HepG2 (cell line): ENCODE data around the gene PET100. TPM values are rescaled to one million over a fixed set of nuclear protein-coding genes. Genes with fewer than 3 reads are reported as not detected.

Experiments
- ATAC-seq: fragments of 200-7000 bp; cut with Tn5 transposase; 3 replicates; pipeline ENCODE4 v1.9.1; 2020; ENCODE audit warnings: mild to moderate bottlenecking, moderate library complexity
- BruUV-seq: library from RNA; stranded (reverse); fragments of 400-500 nt; replicated peaks from 2 replicates; lab custom pipeline; 2021; lab: Mats Ljungman, UMichigan
- CTCF ChIA-PET: fragments of 300-600 bp; formaldehyde crosslinking; extraction: SDS; loops from one replicate; lab custom pipeline; 2021; ENCODE audit warnings: low total read pairs, inconsistent platforms, low intra/inter-chr PET ratio; lab: Yijun Ruan, JAX
- POLR2A ChIA-PET: fragments of 350-600 bp; sonication (Branson Sonifier 250); formaldehyde crosslinking; loops from one replicate; lab custom pipeline; 2020; ENCODE audit warnings: antibody characterized with exemption, inconsistent platforms; lab: Yijun Ruan, JAX
- DNase-seq: peaks from one replicate; pipeline ENCODE4 v3.0.0-alpha.2; 2015; ENCODE audit warnings: low spot score
- FAIRE-seq: peaks from 3 replicates; lab custom pipeline; 2011; peaks lifted over from hg19 to GRCh38; lab: Jason Lieb, UNC
- H2AFZ ChIP-seq: one replicate; pipeline ENCODE4 v1.6.1; 2011; ENCODE audit warnings: low read length, inconsistent platforms
- H3K27ac ChIP-seq: fragments of 300-600 bp; 3 replicates; pipeline ENCODE4 v1.8.0; 2011; ENCODE audit warnings: mixed run types, mild to moderate bottlenecking, mixed read lengths, low read length, inconsistent platforms; ENCODE audit not compliant: insufficient read depth; ENCODE audit errors: extremely low read length
- H3K27me3 ChIP-seq, 2 experiments: fragments of 200-600 bp in 1 of 2; 2 replicates in 1 of 2; 3 replicates in 1 of 2; pipeline versions ENCODE4 v1.6.0 to v1.8.0; 2011; ENCODE audit warnings: low read length in 2 of 2, mild to moderate bottlenecking in 2 of 2, moderate library complexity in 2 of 2, inconsistent platforms in 1 of 2; ENCODE audit not compliant: insufficient read depth in 2 of 2, control insufficient read depth in 1 of 2
- H3K36me3 ChIP-seq, 2 experiments: fragments of 200-600 bp in 1 of 2; replicated peaks in 1 of 2; 2 replicates in 1 of 2; 3 replicates in 1 of 2; pipeline versions ENCODE4 v1.5.1 to v1.8.0; 2011; ENCODE audit warnings: low read length in 2 of 2, inconsistent platforms in 1 of 2; ENCODE audit not compliant: insufficient read depth in 2 of 2, control insufficient read depth in 1 of 2
- H3K4me1 ChIP-seq: 2 replicates; pipeline ENCODE4 v1.5.1; 2012; ENCODE audit warnings: low read length, inconsistent platforms; ENCODE audit not compliant: insufficient read depth
- H3K4me2 ChIP-seq: 2 replicates; pipeline ENCODE4 v1.6.0; 2011; ENCODE audit warnings: low read depth, low read length, inconsistent platforms
- H3K4me3 ChIP-seq, 3 experiments: fragments of 200-600 bp in 1 of 3; sonication (generic), shearing (Covaris generic) in 1 of 3; replicated peaks in 1 of 3; 2 replicates each; pipeline ENCODE4 v1.5.1; 2011 to 2016; ENCODE audit warnings: low read length in 3 of 3, inconsistent platforms in 2 of 3, low read depth in 2 of 3, mild to moderate bottlenecking in 2 of 3, control low read depth in 1 of 3, mixed read lengths in 1 of 3; ENCODE audit not compliant: insufficient read depth in 1 of 3
- H3K79me2 ChIP-seq: one replicate; pipeline ENCODE4 v1.6.1; 2011; ENCODE audit warnings: low read length, inconsistent platforms; ENCODE audit not compliant: insufficient read depth
- H3K9ac ChIP-seq: 2 replicates; pipeline ENCODE4 v1.6.0; 2011; ENCODE audit warnings: mild to moderate bottlenecking, low read depth, low read length, inconsistent platforms; ENCODE audit not compliant: insufficient read depth
- H3K9me3 ChIP-seq: 2 replicates; pipeline ENCODE4 v1.5.1; 2012; ENCODE audit warnings: mild to moderate bottlenecking, low read length
- H4K20me1 ChIP-seq: 2 replicates; pipeline ENCODE4 v1.6.0; 2011; ENCODE audit warnings: inconsistent platforms, mild to moderate bottlenecking, low read length, moderate library complexity; ENCODE audit not compliant: insufficient read depth
- FIP1L1 ChIP-seq: fragments of 200-400 bp; formaldehyde crosslinking; IDR thresholded peaks from 2 replicates; pipeline ENCODE4 v1.6.1; 2018; ENCODE audit warnings: low read depth, mild to moderate bottlenecking, low read length, moderate library complexity, borderline replicate concordance; ENCODE audit not compliant: insufficient read depth
- HCFC1 ChIP-seq: fragments of 150-350 bp; IDR thresholded peaks from 2 replicates; pipeline ENCODE4 v1.6.1; 2014; ENCODE audit warnings: low read depth, low read length
- HINFP ChIP-seq: sonication (generic); formaldehyde crosslinking; IDR thresholded peaks from 2 replicates; pipeline ENCODE4 v1.4.0; 2020; ENCODE audit warnings: low read depth, mild to moderate bottlenecking, missing genetic modification reagents
- HNRNPLL ChIP-seq: fragments of 200-400 bp; formaldehyde crosslinking; IDR thresholded peaks from 2 replicates; pipeline ENCODE4 v1.6.1; 2017; ENCODE audit warnings: mild to moderate bottlenecking, low read depth, low read length; ENCODE audit not compliant: poor library complexity, severe bottlenecking
- KAT7 ChIP-seq: IDR thresholded peaks from 2 replicates; pipeline ENCODE4 v1.6.1; 2018; ENCODE audit warnings: borderline replicate concordance, missing compliant biosample characterization
- MAZ ChIP-seq, 2 experiments: sonication (generic) in 1 of 2; formaldehyde crosslinking in 1 of 2; IDR thresholded peaks; 2 replicates each; pipeline versions ENCODE4 v1.5.0 to v1.6.1; 2012 to 2020; ENCODE audit warnings: low read depth in 2 of 2, mild to moderate bottlenecking in 2 of 2, borderline replicate concordance in 1 of 2, improper control_type of control experiment in 1 of 2, low read length in 1 of 2, missing genetic modification reagents in 1 of 2, moderate library complexity in 1 of 2
- PCBP1 ChIP-seq: fragments of 200-400 bp; formaldehyde crosslinking; IDR thresholded peaks from 2 replicates; pipeline ENCODE4 v1.6.1; 2017; ENCODE audit warnings: mild to moderate bottlenecking, low read depth, low read length, borderline replicate concordance
- THAP8 ChIP-seq: sonication (generic); formaldehyde crosslinking; IDR thresholded peaks from 2 replicates; pipeline ENCODE4 v1.5.1; 2020; ENCODE audit warnings: missing genetic modification reagents, mild to moderate bottlenecking, borderline replicate concordance
- U2AF1 ChIP-seq: fragments of 200-400 bp; formaldehyde crosslinking; optimal IDR thresholded peaks from 2 replicates; pipeline ENCODE3; 2017; ENCODE audit warnings: mild to moderate bottlenecking, low read depth, low read length
- ZEB1 ChIP-seq: IDR thresholded peaks from 2 replicates; pipeline ENCODE4 v1.6.1; 2012; ENCODE audit warnings: mild to moderate bottlenecking, low read depth, inconsistent platforms; ENCODE audit not compliant: insufficient replicate concordance
- ZFP90 ChIP-seq: sonication (generic); formaldehyde crosslinking; IDR thresholded peaks from 2 replicates; pipeline ENCODE4 v1.8.0; 2022; ENCODE audit warnings: missing genetic modification reagents, mild to moderate bottlenecking, inconsistent platforms, borderline replicate concordance
- ZNF569 ChIP-seq: sonication (generic); formaldehyde crosslinking; IDR thresholded peaks from 2 replicates; pipeline ENCODE4 v1.5.0; 2020; ENCODE audit warnings: mild to moderate bottlenecking, missing genetic modification reagents, moderate library complexity, borderline replicate concordance
- ZNF589 ChIP-seq: sonication (generic); formaldehyde crosslinking; conservative IDR thresholded peaks from 2 replicates; pipeline ENCODE4 v1.8.0; 2022; ENCODE audit warnings: mild to moderate bottlenecking, moderate library complexity, missing genetic modification reagents
- ZNF75D ChIP-seq: sonication (generic); formaldehyde crosslinking; IDR thresholded peaks from 2 replicates; pipeline ENCODE4 v1.8.1; 2023; ENCODE audit warnings: missing genetic modification reagents, mild to moderate bottlenecking, borderline replicate concordance
- ZSCAN29 ChIP-seq: sonication (generic); formaldehyde crosslinking; conservative IDR thresholded peaks from 2 replicates; pipeline ENCODE4 v1.4.0; 2020; ENCODE audit warnings: mild to moderate bottlenecking, missing genetic modification reagents
- WGBS: methylation state at CpG from one replicate; pipeline ENCODE4 v1.1.6; 2017; ENCODE audit warnings: low lambda C conversion rate; 5-methylcytosine and 5-hydroxymethylcytosine counted together
- in situ Hi-C: cut with HindIII; loops from 2 replicates; pipeline ENCODE4 v1.10.0; 2017; ENCODE audit warnings: low pct_unique_long_range_greater_than_20kb; ENCODE audit not compliant: extremely low pct_ligation_motif_present
- intact Hi-C: fragments of 100-400 bp; cut with micrococcal nuclease; formaldehyde crosslinking; loops from one replicate; pipeline ENCODE4 v1.10.0; 2022; ENCODE audit not compliant: unreplicated experiment
- polyA plus RNA-seq, 8 experiments: library from polyadenylated mRNA; depleted of rRNA in 3 of 8; stranded (reverse) in 7 of 8; unstranded in 1 of 8; fragments of >200 nt; fragmentation: Illumina TruSeq in 4 of 8; extraction: Trizol in 4 of 8; gene quantifications; 2 replicates each; pipeline versions ENCODE4 v1.2.1 to v1.2.3, GENCODE V29; 2011 to 2016; ENCODE audit warnings: low read depth in 4 of 8, missing spikeins in 1 of 8, mixed read lengths in 1 of 8; ENCODE audit not compliant: insufficient read depth in 1 of 8
- total RNA-seq, 5 experiments: library from RNA; depleted of rRNA; stranded (reverse); fragments of >200 nt; fragmentation: Illumina TruSeq; extraction: Trizol; gene quantifications; 2 replicates each; pipeline ENCODE4 v1.2.3, GENCODE V29; 2016; ENCODE audit warnings: low read depth in 1 of 5

Gene PET100
- total and polyA plus RNA-seq, 2 of the 13 experiments (the other 11 are each of a cell fraction or from before 2014, with no cell fraction given): 22.3 to 66.5 TPM

- Histone ChIP-seq H3K4me3 (no peak overlapping the region), H3K27me3 (no peaks in the 10 kb centered on the region; a peak in 1 of 5 replicates), H3K79me2 (no peaks in the 10 kb centered on the region), H3K27ac (no peak overlapping the region), H3K36me3 (no peaks in the 10 kb centered on the region), H3K4me2 (peak overlapping the region; percentile 25), H4K20me1 (no peaks in the 10 kb centered on the region), H3K4me1 (peaks cover 45% of the 10 kb centered on the region), H2AFZ (no peak overlapping the region), H3K9ac (no peak overlapping the region), H3K9me3 (no peaks in the 10 kb centered on the region)
- POLR2A ChIA-PET: no interaction called here
- ATAC-seq (no peak; the same call in 2 of the 3 replicates), FAIRE-seq (no peak), DNase-seq (no peak)
- no TSS peak for BruUV-seq
- CTCF ChIA-PET: no interaction called here
- in situ Hi-C loops (no loop called here), intact Hi-C loops (no loop called here)
- 0 out of 2 replicates have a peak, but pooled peaks have one; percentile 17 for TF ChIP-seq PCBP1
- no peak for TF ChIP-seq KAT7 (CRISPR knock-in tag)
- no peak for TF ChIP-seq FIP1L1
- WGBS: 67% methylated on average over 2 of the region's 8 CpGs
Measured at GRCh38 chr19:7590256-7590655, 39.3 kb upstream of the PET100 start.

GRCh38 chr19:7595466-7596133, 34.0 kb upstream of the PET100 start, which contains the start of gene CAMSAP3:
CAMSAP3 (plus strand) TSS chr19:7595863; CDS start chr19:7596003, 140 bp downstream.
- ChIA-PET CTCF (no interaction called here), POLR2A (interaction anchor here (0.6 to 2.5 kb wide), 12 partner anchors 10 to 496 kb away, joined by 3 to 21 read pairs (median 4); partner anchors contain the start of genes PET100, STXBP2, TIMM44 and XAB2)
- in situ Hi-C loops (no loop called here), intact Hi-C loops (no loop called here)
- H3K4me2 ChIP-seq: peak within 1 kb of the TSS; percentile 89
- FAIRE-seq (no peak), ATAC-seq (peak; percentile 84), DNase-seq (peak; percentile 64)
- H3K9ac ChIP-seq: peak within 1 kb of the TSS; percentile 86
- H3K9me3 ChIP-seq: no peaks in the 10 kb centered on the region
- H3K4me3 ChIP-seq: peak within 1 kb of the TSS; percentile 71 to 98 (median 93)
- peaks cover 29% of the 10 kb centered on the region for H3K79me2 ChIP-seq
- H3K27ac ChIP-seq: peak within 1 kb of the TSS; percentile 74
- peaks cover 2 to 6% of the 10 kb centered on the region in 2 experiments; a peak in 2 of 5 replicates for H3K36me3 ChIP-seq
- H3K4me1 ChIP-seq: peaks cover 60% of the 10 kb centered on the region
- 0% methylated on average over 15 of the region's 78 CpGs for WGBS
- BruUV-seq: no TSS peak
- no peaks in the 10 kb centered on the region for H3K27me3 ChIP-seq
- H4K20me1 ChIP-seq: peaks cover 25% of the 10 kb centered on the region
- H2AFZ ChIP-seq: peak within 1 kb of the TSS; percentile 63
- no peak for TF ChIP-seq THAP8 (CRISPR knock-in tag)
- TF ChIP-seq HINFP (CRISPR knock-in tag): no peak
- peak; percentile 55; the same call in 1 of the 2 replicates for TF ChIP-seq MAZ (IDR thresholded peaks at IDR 0.05; ENCODE audit: borderline replicate concordance, low read depth, low read length)
- TF ChIP-seq MAZ (CRISPR knock-in tag; IDR thresholded peaks at IDR 0.05; ENCODE audit: low read depth): peak; percentile 75
- TF ChIP-seq ZNF569 (CRISPR knock-in tag): no peak
- no peak for TF ChIP-seq ZNF75D (CRISPR knock-in tag)
- peak; percentile 97 for TF ChIP-seq HNRNPLL
- no peak for TF ChIP-seq ZSCAN29
- TF ChIP-seq ZEB1: no peak
- no peak for TF ChIP-seq ZNF589 (CRISPR knock-in tag)
- TF ChIP-seq HCFC1: no peak
- TF ChIP-seq ZFP90 (CRISPR knock-in tag): no peak
- no peak for TF ChIP-seq U2AF1
